Measurements from ENCODE around the gene NPC2. TPM values are rescaled to one million over a fixed set of nuclear protein-coding genes. Genes with fewer than 3 reads are reported as not detected.

NPC2 gene
- total and polyA plus RNA-seq, 2 donors (not counting 3 experiments of a cell fraction or from before 2014, with no cell fraction given), result 203 to 406 TPM

DNA sequence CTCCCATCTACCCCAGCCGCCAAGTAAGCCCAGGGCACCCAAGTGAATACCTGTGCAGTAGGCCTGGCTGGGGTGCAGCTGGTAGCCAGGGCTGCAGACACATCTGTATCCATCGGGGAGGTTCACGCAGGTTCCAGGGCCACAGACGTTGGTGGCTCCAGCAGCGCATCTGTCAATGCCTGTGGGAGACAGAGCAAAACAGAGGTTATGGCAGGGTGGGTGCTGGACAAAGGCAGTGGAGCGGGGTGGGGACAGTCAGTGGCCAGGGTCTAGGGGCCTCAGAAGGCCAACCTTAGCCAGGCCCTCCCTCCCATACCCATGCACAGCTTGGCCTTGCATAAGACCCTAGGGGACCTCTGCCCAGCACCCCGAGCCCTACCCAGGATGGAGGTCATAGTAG, 29.6 kb upstream of the NPC2 start:
- Histone ChIP-seq H3K4me3 (replicated peaks in 1 of 3; ENCODE audit: insufficient read depth in 1 of 3, low read depth in 1 of 3, low read length in 3 of 3) (no peak overlapping the region), H3K27ac (ENCODE audit: insufficient read depth, low read depth, low read length) (no peak overlapping the region), H3K27me3 (ENCODE audit: control insufficient read depth in 2 of 2, insufficient read depth in 2 of 2, low read length in 2 of 2) (no peaks in the 10 kb centered on the region), H2AFZ (ENCODE audit: low read depth, low read length) (no peak overlapping the region), H3K9me3 (replicated peaks; ENCODE audit: control insufficient read depth, insufficient read depth, low read length) (no peaks in the 10 kb centered on the region), H3K4me1 (ENCODE audit: control insufficient read depth, extremely low read depth, insufficient read depth, low read length) (no peaks in the 10 kb centered on the region), H3K9me1 (replicated peaks; ENCODE audit: control insufficient read depth, extremely low read depth, insufficient read depth, low read length) (no peaks in the 10 kb centered on the region), H3K9ac (replicated peaks; ENCODE audit: extremely low read depth, insufficient read depth, low read length) (no peak overlapping the region), H3K79me2 (ENCODE audit: control insufficient read depth, insufficient read depth, low read length) (no peaks in the 10 kb centered on the region), H4K20me1 (replicated peaks; ENCODE audit: control insufficient read depth, extremely low read depth, insufficient read depth, low read length) (no peaks in the 10 kb centered on the region), H3K4me2 (ENCODE audit: insufficient read depth, low read length) (no peak overlapping the region), H3K36me3 (ENCODE audit: control insufficient read depth in 2 of 2, extremely low read depth in 1 of 2, insufficient read depth in 2 of 2, low read length in 2 of 2) (peaks cover 11 to 39% of the 10 kb centered on the region in 2 experiments)
- intact Hi-C loops (cut with micrococcal nuclease) (no loop called here), dilution Hi-C loops (cut with MboI; ENCODE audit: extremely low pct_ligation_motif_present, low sequenced_read_pairs) (no loop called here)
- no TSS peak for BruUV-seq (replicated peaks)
- TF ChIP-seq, protein P1, sequence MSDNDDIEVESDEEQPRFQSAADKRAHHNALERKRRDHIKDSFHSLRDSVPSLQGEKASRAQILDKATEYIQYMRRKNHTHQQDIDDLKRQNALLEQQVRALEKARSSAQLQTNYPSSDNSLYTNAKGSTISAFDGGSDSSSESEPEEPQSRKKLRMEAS (IDR thresholded peaks at IDR 0.05; ENCODE audit: insufficient read depth, insufficient read length), result no peak
- no peak for TF ChIP-seq FOS (IDR thresholded peaks at IDR 0.05; ENCODE audit: borderline replicate concordance, insufficient read depth, low read length)
- TF ChIP-seq, protein P2, sequence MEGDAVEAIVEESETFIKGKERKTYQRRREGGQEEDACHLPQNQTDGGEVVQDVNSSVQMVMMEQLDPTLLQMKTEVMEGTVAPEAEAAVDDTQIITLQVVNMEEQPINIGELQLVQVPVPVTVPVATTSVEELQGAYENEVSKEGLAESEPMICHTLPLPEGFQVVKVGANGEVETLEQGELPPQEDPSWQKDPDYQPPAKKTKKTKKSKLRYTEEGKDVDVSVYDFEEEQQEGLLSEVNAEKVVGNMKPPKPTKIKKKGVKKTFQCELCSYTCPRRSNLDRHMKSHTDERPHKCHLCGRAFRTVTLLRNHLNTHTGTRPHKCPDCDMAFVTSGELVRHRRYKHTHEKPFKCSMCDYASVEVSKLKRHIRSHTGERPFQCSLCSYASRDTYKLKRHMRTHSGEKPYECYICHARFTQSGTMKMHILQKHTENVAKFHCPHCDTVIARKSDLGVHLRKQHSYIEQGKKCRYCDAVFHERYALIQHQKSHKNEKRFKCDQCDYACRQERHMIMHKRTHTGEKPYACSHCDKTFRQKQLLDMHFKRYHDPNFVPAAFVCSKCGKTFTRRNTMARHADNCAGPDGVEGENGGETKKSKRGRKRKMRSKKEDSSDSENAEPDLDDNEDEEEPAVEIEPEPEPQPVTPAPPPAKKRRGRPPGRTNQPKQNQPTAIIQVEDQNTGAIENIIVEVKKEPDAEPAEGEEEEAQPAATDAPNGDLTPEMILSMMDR (IDR thresholded peaks at IDR 0.05; ENCODE audit: extremely low read depth in 1 of 2, insufficient read depth in 1 of 2, low read depth in 1 of 2, low read length in 2 of 2), result no peak
- no peak for TF ChIP-seq POLR2AphosphoS5 (IDR thresholded peaks at IDR 0.05; ENCODE audit: insufficient read depth, low read depth, low read length)
- no peak for TF ChIP-seq POLR2A (IDR thresholded peaks at IDR 0.05; ENCODE audit: low read depth, low read length)
- no peak for TF ChIP-seq EZH2 (IDR thresholded peaks at IDR 0.05; ENCODE audit: borderline replicate concordance, low read depth, low read length, severe bottlenecking)
- CTCF ChIA-PET, result no interaction called here
- POLR2A ChIA-PET, result no interaction called here
- FAIRE-seq (no peak), DNase-seq (ENCODE audit: low read depth, low spot score) (no peak)

DNA sequence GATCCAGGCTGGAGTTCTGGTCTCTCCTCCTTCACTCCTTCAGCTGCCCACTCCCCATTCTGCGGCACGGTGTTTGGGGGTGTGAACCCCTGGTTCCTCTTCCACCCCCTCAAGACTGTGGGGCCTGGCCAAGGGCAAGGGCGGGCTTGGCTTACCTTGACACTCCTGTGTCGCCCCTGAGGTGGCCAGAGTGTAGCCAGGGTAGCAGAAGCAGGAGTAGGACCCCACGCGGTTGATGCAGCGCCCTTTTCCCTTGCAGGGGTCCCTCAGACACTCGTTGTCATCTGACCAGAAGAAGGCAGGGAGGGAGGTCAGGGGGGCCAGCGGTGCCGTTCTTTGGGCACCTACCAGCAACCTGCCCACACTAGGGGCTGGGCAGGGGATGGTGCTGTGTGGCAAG, 28.7 kb upstream of the NPC2 start:
- Histone ChIP-seq H4K20me1 (replicated peaks; ENCODE audit: control insufficient read depth, extremely low read depth, insufficient read depth, low read length) (no peaks in the 10 kb centered on the region), H3K27ac (ENCODE audit: insufficient read depth, low read depth, low read length) (no peak overlapping the region), H3K4me2 (ENCODE audit: insufficient read depth, low read length) (no peak overlapping the region), H3K9me3 (replicated peaks; ENCODE audit: control insufficient read depth, insufficient read depth, low read length) (no peaks in the 10 kb centered on the region), H3K4me1 (ENCODE audit: control insufficient read depth, extremely low read depth, insufficient read depth, low read length) (no peaks in the 10 kb centered on the region), H3K9me1 (replicated peaks; ENCODE audit: control insufficient read depth, extremely low read depth, insufficient read depth, low read length) (no peaks in the 10 kb centered on the region), H3K4me3 (replicated peaks in 1 of 3; ENCODE audit: insufficient read depth in 1 of 3, low read depth in 1 of 3, low read length in 3 of 3) (no peak overlapping the region), H3K36me3 (ENCODE audit: control insufficient read depth in 2 of 2, extremely low read depth in 1 of 2, insufficient read depth in 2 of 2, low read length in 2 of 2) (peaks cover 14 to 36% of the 10 kb centered on the region in 2 experiments), H3K27me3 (ENCODE audit: control insufficient read depth in 2 of 2, insufficient read depth in 2 of 2, low read length in 2 of 2) (no peaks in the 10 kb centered on the region), H3K79me2 (ENCODE audit: control insufficient read depth, insufficient read depth, low read length) (no peaks in the 10 kb centered on the region), H3K9ac (replicated peaks; ENCODE audit: extremely low read depth, insufficient read depth, low read length) (no peak overlapping the region), H2AFZ (ENCODE audit: low read depth, low read length) (no peak overlapping the region)
- TF ChIP-seq MYC (IDR thresholded peaks at IDR 0.05; ENCODE audit: low read depth, low read length) (no peak), POLR2A (IDR thresholded peaks at IDR 0.05; ENCODE audit: low read depth, low read length) (no peak), POLR2AphosphoS5 (IDR thresholded peaks at IDR 0.05; ENCODE audit: insufficient read depth, low read depth, low read length) (no peak), FOS (IDR thresholded peaks at IDR 0.05; ENCODE audit: borderline replicate concordance, insufficient read depth, low read length) (no peak), JUN (IDR thresholded peaks at IDR 0.05; ENCODE audit: borderline replicate concordance, insufficient read depth, insufficient read length, low read depth) (no peak)
- TF ChIP-seq, protein P2 (IDR thresholded peaks at IDR 0.05; ENCODE audit: extremely low read depth in 1 of 2, insufficient read depth in 1 of 2, low read depth in 1 of 2, low read length in 2 of 2), result no peak
- intact Hi-C loops (cut with micrococcal nuclease) (no loop called here), dilution Hi-C loops (cut with MboI; ENCODE audit: extremely low pct_ligation_motif_present, low sequenced_read_pairs) (no loop called here)
- CTCF ChIA-PET, result no interaction called here
- DNase-seq (ENCODE audit: low read depth, low spot score) (no peak), FAIRE-seq (no peak)
- no TSS peak for BruUV-seq (replicated peaks)
- POLR2A ChIA-PET, result no interaction called here
